ENCODE data around the gene DHCR7. TPM values are rescaled to one million over a fixed set of nuclear protein-coding genes. Genes with fewer than 3 reads are reported as not detected.

DHCR7 gene
- total RNA-seq, 3 donors from 2014 or later: 29.8 to 39.2 (median 32.0) TPM

DNA sequence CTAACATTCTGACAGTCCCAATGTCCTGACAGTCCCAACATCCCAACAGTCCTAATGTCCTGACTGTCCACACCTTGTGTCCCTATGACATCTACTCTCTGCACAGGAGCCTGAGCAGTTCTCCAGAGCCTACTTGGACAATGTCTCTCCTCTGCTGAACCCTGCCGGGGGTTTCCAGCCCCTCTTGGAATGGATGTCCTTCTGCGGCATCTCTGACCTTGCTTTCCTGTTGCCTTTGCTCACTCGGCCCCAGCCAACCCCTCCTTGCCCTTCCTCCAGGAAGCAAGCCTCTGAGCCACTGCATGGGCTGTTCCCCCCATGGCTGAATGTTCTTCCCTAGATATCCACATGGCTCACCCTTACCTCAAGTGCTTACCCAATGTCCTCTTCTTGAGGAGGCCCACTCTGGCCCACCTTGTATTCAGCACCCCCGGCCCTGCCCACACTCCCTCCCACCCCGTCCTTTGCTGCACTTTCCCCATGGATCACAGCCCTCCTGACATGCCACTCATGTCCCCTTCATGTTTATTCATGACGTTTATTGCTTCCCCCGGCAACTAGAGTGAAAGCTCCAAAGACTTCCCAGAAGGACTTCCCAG, 59.5 kb downstream of the DHCR7 start:
- no peaks in the 10 kb centered on the region for H3K9me3 Mint-ChIP-seq
- no peaks in the 10 kb centered on the region for H3K36me3 Mint-ChIP-seq (ENCODE audit: insufficient read depth)
- no peak overlapping the region for H3K4me3 Mint-ChIP-seq
- ATAC-seq (no peak), DNase-seq (no peak)
- H3K4me1 Mint-ChIP-seq (ENCODE audit: low read depth): no peaks in the 10 kb centered on the region
- H3K27me3 Mint-ChIP-seq (ENCODE audit: low read depth): peaks cover 17% of the 10 kb centered on the region

GRCh38 chr11:71387784-71388636, 60.2 kb downstream of the DHCR7 start:
- ATAC-seq (no peak), DNase-seq (no peak)
- Mint-ChIP-seq H3K27me3 (ENCODE audit: low read depth) (peaks cover 17% of the 10 kb centered on the region), H3K9me3 (no peaks in the 10 kb centered on the region), H3K36me3 (ENCODE audit: insufficient read depth) (no peaks in the 10 kb centered on the region), H3K4me1 (ENCODE audit: low read depth) (no peaks in the 10 kb centered on the region), H3K4me3 (no peak overlapping the region)

- Mint-ChIP-seq H3K36me3 (ENCODE audit: insufficient read depth) (no peaks in the 10 kb centered on the region), H3K27me3 (ENCODE audit: low read depth) (peaks cover 20% of the 10 kb centered on the region), H3K4me1 (ENCODE audit: low read depth) (no peaks in the 10 kb centered on the region), H3K4me3 (no peak overlapping the region), H3K9me3 (no peaks in the 10 kb centered on the region)
- ATAC-seq: no peak
- no peak for DNase-seq
Measured at GRCh38 chr11:71387200-71387599, 61.0 kb downstream of the DHCR7 start.

DNA sequence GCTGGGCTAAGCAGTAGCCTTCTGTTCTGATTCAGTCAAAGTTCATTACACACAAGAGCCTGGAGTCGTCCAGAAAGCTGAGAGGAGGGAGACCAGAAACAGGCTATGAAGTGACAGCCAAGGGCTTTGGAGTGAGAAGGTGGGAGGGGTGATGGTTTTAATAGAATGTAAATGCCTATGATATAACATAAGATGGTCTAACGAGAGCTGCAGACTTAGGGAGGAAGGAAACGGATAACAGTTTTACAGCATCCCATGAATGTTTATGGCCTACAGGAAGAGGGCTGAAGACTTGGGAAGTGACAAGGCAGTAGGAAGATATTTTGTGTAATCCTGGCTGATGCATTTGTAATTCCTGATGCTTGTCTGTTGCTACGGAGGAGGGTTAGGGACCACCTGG, 62.0 kb downstream of the DHCR7 start:
- H3K36me3 Mint-ChIP-seq (ENCODE audit: insufficient read depth): no peaks in the 10 kb centered on the region
- peaks cover 25% of the 10 kb centered on the region for H3K27me3 Mint-ChIP-seq (ENCODE audit: low read depth)
- ATAC-seq (no peak), DNase-seq (no peak)
- peaks cover 3% of the 10 kb centered on the region for H3K4me1 Mint-ChIP-seq (ENCODE audit: low read depth)
- no peaks in the 10 kb centered on the region for H3K9me3 Mint-ChIP-seq
- no peak overlapping the region for H3K4me3 Mint-ChIP-seq

DNA sequence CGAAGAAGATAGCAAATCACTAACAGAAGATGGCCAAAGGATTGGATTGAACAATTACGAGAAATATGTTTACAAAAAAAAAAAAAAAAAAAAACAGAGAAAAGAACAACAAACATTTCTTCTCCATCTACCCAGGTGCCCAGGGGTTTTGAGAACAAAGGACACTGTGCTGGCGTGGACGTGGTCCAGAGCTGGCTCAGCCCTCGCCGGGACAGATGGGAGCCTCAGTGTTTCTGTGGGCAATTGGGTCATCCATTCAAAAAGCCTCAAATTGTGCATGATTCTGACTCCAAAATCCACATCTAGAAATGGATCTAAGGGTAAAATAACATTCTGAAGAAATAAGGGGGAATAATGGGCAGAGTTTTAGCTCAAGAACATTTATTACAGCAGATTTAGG, 63.1 kb downstream of the DHCR7 start:
- H3K4me1 Mint-ChIP-seq (ENCODE audit: low read depth): peaks cover 3% of the 10 kb centered on the region
- H3K36me3 Mint-ChIP-seq (ENCODE audit: insufficient read depth): no peaks in the 10 kb centered on the region
- ATAC-seq (no peak), DNase-seq (no peak)
- peaks cover 29% of the 10 kb centered on the region for H3K27me3 Mint-ChIP-seq (ENCODE audit: low read depth)
- H3K9me3 Mint-ChIP-seq: no peaks in the 10 kb centered on the region
- no peak overlapping the region for H3K4me3 Mint-ChIP-seq

- Mint-ChIP-seq H3K9me3 (no peaks in the 10 kb centered on the region), H3K4me1 (ENCODE audit: low read depth) (peaks cover 3% of the 10 kb centered on the region), H3K27me3 (ENCODE audit: low read depth) (peaks cover 29% of the 10 kb centered on the region), H3K36me3 (ENCODE audit: insufficient read depth) (no peaks in the 10 kb centered on the region), H3K4me3 (no peak overlapping the region)
- DNase-seq: no peak
- no peak for ATAC-seq
Measured at GRCh38 chr11:71384561-71384960, 63.6 kb downstream of the DHCR7 start.

Other genes with a start within 250 kb of the DHCR7 start
- gene SHANK2, start 195.8 kb downstream of the DHCR7 start, total RNA-seq: under 1 TPM; 0.11 to 0.48 (median 0.38) TPM
- 10 to 100 TPM; 29.4 to 43.1 (median 30.6) TPM for gene NADSYN1, start 4.8 kb upstream of the DHCR7 start, total RNA-seq
- not detected for gene KRTAP5-7, start 78.9 kb upstream of the DHCR7 start, total RNA-seq
- gene KRTAP5-8, start 89.6 kb upstream of the DHCR7 start, total RNA-seq: not detected
- gene KRTAP5-9, start 100.0 kb upstream of the DHCR7 start, total RNA-seq: not detected
- gene KRTAP5-10, start 117.2 kb upstream of the DHCR7 start, total RNA-seq: not detected
- gene KRTAP5-11, start 134.5 kb upstream of the DHCR7 start, total RNA-seq: not detected